IMR-90 (cell line): ENCODE data around the gene NEMF. TPM values are rescaled to one million over a fixed set of nuclear protein-coding genes. Genes with fewer than 3 reads are reported as not detected.
A peak's percentile ranks its signal among the peaks of the same experiment; 100 is the strongest.

Experiments used
- ATAC-seq: fragments of 200-7000 bp; cut with Tn5 transposase; 2 replicates; pipeline ENCODE4 v1.9.1; 2020; ENCODE audit warnings: low read depth, mild to moderate bottlenecking, moderate library complexity
- BruUV-seq: library from RNA; stranded (reverse); fragments of 400-500 nt; replicated peaks from 2 replicates; lab custom pipeline; 2021; lab: Mats Ljungman, UMichigan
- CTCF ChIA-PET: fragments of 300-600 bp; formaldehyde crosslinking; extraction: SDS; loops from one replicate; lab custom pipeline; 2021; ENCODE audit warnings: antibody characterized with exemption; lab: Yijun Ruan, JAX
- POLR2A ChIA-PET: fragments of 300-600 bp; sonication (Branson Sonifier 250); formaldehyde crosslinking; loops from one replicate; lab custom pipeline; 2022; ENCODE audit warnings: antibody characterized with exemption; ENCODE audit not compliant: unreplicated experiment; lab: Charles Lee
- DNase-seq: peaks from one replicate; pipeline ENCODE4 v3.0.0; 2013
- H2AFZ ChIP-seq: replicated peaks from 2 replicates; pipeline ENCODE3; 2013; ENCODE audit warnings: low read length, mild to moderate bottlenecking; ENCODE audit not compliant: poor library complexity
- H2AK5ac ChIP-seq: 2 replicates; pipeline ENCODE4 v1.6.1; 2013; ENCODE audit warnings: low read depth, low read length, inconsistent platforms
- H2AK9ac ChIP-seq: replicated peaks from 2 replicates; pipeline ENCODE3; 2013; ENCODE audit warnings: mild to moderate bottlenecking, low read depth, low read length, moderate library complexity; ENCODE audit not compliant: poor library complexity
- H2BK120ac ChIP-seq: 2 replicates; pipeline ENCODE4 v1.6.1; 2013; ENCODE audit warnings: low read depth, low read length, inconsistent platforms
- H2BK15ac ChIP-seq: 3 replicates; pipeline ENCODE4 v1.6.1; 2013; ENCODE audit warnings: low read depth, low read length, inconsistent platforms
- H2BK20ac ChIP-seq: 2 replicates; pipeline ENCODE4 v1.6.1; 2013; ENCODE audit warnings: low read depth, mild to moderate bottlenecking, inconsistent platforms, low read length, moderate library complexity
- H2BK5ac ChIP-seq: 2 replicates; pipeline ENCODE4 v1.6.1; 2013; ENCODE audit warnings: mild to moderate bottlenecking, low read depth, low read length, inconsistent platforms; ENCODE audit not compliant: poor library complexity, severe bottlenecking
- H3K14ac ChIP-seq: replicated peaks from 2 replicates; pipeline ENCODE4 v1.6.1; 2013; ENCODE audit warnings: low read depth, low read length, inconsistent platforms
- H3K18ac ChIP-seq: 2 replicates; pipeline ENCODE4 v1.6.1; 2013; ENCODE audit warnings: low read depth, low read length, control low read depth
- H3K23ac ChIP-seq: 2 replicates; pipeline ENCODE4 v1.6.1; 2013; ENCODE audit warnings: low read depth, low read length, inconsistent platforms
- H3K27ac ChIP-seq: 2 replicates; pipeline ENCODE4 v1.5.1; 2013; ENCODE audit warnings: mild to moderate bottlenecking, control low read depth, low read length; ENCODE audit not compliant: insufficient read depth
- H3K27me3 ChIP-seq: 2 replicates; pipeline ENCODE4 v1.6.1; 2013; ENCODE audit warnings: low read length; ENCODE audit not compliant: control insufficient read depth, insufficient read depth
- H3K36me3 ChIP-seq: 2 replicates; pipeline ENCODE4 v1.6.1; 2013; ENCODE audit warnings: low read length, mixed read lengths; ENCODE audit not compliant: control insufficient read depth, insufficient read depth
- H3K4ac ChIP-seq: 2 replicates; pipeline ENCODE4 v1.6.1; 2013; ENCODE audit warnings: low read depth, low read length, inconsistent platforms
- H3K4me1 ChIP-seq: 2 replicates; pipeline ENCODE4 v1.6.1; 2013; ENCODE audit warnings: low read length, mixed read lengths; ENCODE audit not compliant: control insufficient read depth, insufficient read depth
- H3K4me2 ChIP-seq: 2 replicates; pipeline ENCODE4 v1.6.1; 2013; ENCODE audit warnings: low read depth, mild to moderate bottlenecking, control low read depth, low read length, moderate library complexity
- H3K4me3 ChIP-seq: 2 replicates; pipeline ENCODE4 v1.5.1; 2013; ENCODE audit warnings: low read depth, mild to moderate bottlenecking, control low read depth, low read length, moderate library complexity; ENCODE audit not compliant: insufficient read depth
- H3K56ac ChIP-seq: 2 replicates; pipeline ENCODE4 v1.6.1; 2013; ENCODE audit warnings: low read length, inconsistent platforms; ENCODE audit not compliant: insufficient read depth; ENCODE audit errors: extremely low read depth
- H3K79me1 ChIP-seq, 2 experiments: 2 replicates each; pipeline ENCODE4 v1.6.1; 2013; ENCODE audit warnings: low read length in 2 of 2, inconsistent platforms in 1 of 2, low read depth in 1 of 2
- H3K9ac ChIP-seq: 2 replicates; pipeline ENCODE4 v1.6.1; 2013; ENCODE audit warnings: low read depth, low read length, control low read depth
- H3K9me1 ChIP-seq: 2 replicates; pipeline ENCODE4 v1.6.1; 2013; ENCODE audit warnings: low read length, inconsistent platforms; ENCODE audit not compliant: insufficient read depth
- H3K9me3 ChIP-seq: 2 replicates; pipeline ENCODE4 v1.6.1; 2013; ENCODE audit warnings: low read length; ENCODE audit not compliant: control insufficient read depth, insufficient read depth
- H4K20me1 ChIP-seq: 2 replicates; pipeline ENCODE4 v1.6.1; 2013; ENCODE audit warnings: low read length, inconsistent platforms; ENCODE audit not compliant: insufficient read depth
- H4K5ac ChIP-seq: 2 replicates; pipeline ENCODE4 v1.6.1; 2013; ENCODE audit warnings: mild to moderate bottlenecking, low read depth, low read length, control low read depth
- H4K8ac ChIP-seq, 2 experiments: 2 replicates each; pipeline ENCODE4 v1.6.1; 2013; ENCODE audit warnings: low read depth in 2 of 2, low read length in 2 of 2, control low read depth in 1 of 2, inconsistent platforms in 1 of 2
- H4K91ac ChIP-seq: 2 replicates; pipeline ENCODE4 v1.6.1; 2013; ENCODE audit warnings: low read depth, low read length, inconsistent platforms; ENCODE audit not compliant: insufficient read depth
- CHD1 ChIP-seq: IDR thresholded peaks from 2 replicates; pipeline ENCODE4 v1.6.1; 2012; ENCODE audit warnings: low read depth, low read length, improper control_type of control experiment
- MAZ ChIP-seq: IDR thresholded peaks from 2 replicates; pipeline ENCODE4 v1.6.1; 2012; ENCODE audit warnings: low read depth, mild to moderate bottlenecking, low read length, improper control_type of control experiment, moderate library complexity, borderline replicate concordance
- RAD21 ChIP-seq: IDR thresholded peaks from 2 replicates; pipeline ENCODE4 v1.6.1; 2012; ENCODE audit warnings: low read length, improper control_type of control experiment
- SMC3 ChIP-seq: fragments of 150-350 bp; IDR thresholded peaks from 2 replicates; pipeline ENCODE4 v1.6.1; 2016; ENCODE audit warnings: low read depth, mild to moderate bottlenecking, antibody characterized with exemption, low read length, moderate library complexity
- WGBS, 2 experiments: methylation state at CpG; one replicate each; pipeline versions ENCODE4 v1.1.5 to v1.1.7; 2013; ENCODE audit warnings: missing lambda C conversion rate in 2 of 2; ENCODE audit not compliant: insufficient read length in 1 of 2; ENCODE audit errors: extremely low coverage in 2 of 2; 5-methylcytosine and 5-hydroxymethylcytosine counted together
- dilution Hi-C: fragments of 300-500 bp; cut with HindIII; formaldehyde crosslinking; loops from one replicate; pipeline ENCODE4 v1.14.3; 2018; ENCODE audit warnings: low sequenced_read_pairs; ENCODE audit not compliant: unreplicated experiment
- in situ Hi-C: fragments of 300-500 bp; cut with MboI; formaldehyde crosslinking; loops from 3 replicates; pipeline ENCODE4 v1.14.3; 2019; ENCODE audit warnings: low sequenced_read_pairs, inconsistent platforms, mixed read lengths
- intact Hi-C: fragments of 100-400 bp; cut with micrococcal nuclease; formaldehyde crosslinking; loops from 2 replicates; pipeline ENCODE4 v1.10.0; 2022
- polyA plus RNA-seq, 3 experiments: library from polyadenylated mRNA; depleted of rRNA; stranded (reverse); fragments of >200 nt; gene quantifications; 2 replicates each; pipeline ENCODE4 v1.2.3, GENCODE V29; 2012; ENCODE audit warnings: low replicate concordance in 1 of 3
- total RNA-seq: library from RNA; depleted of rRNA; stranded (reverse); fragments of >200 nt; gene quantifications from 2 replicates; pipeline ENCODE4 v1.2.3, GENCODE V29; 2012
- TF ChIP-seq, protein P1 (sequence below): conservative IDR thresholded peaks from 2 replicates; pipeline ENCODE4 v1.5.1; 2012; ENCODE audit warnings: mild to moderate bottlenecking, low read depth, low read length, improper control_type of control experiment

The NEMF gene
- total and polyA plus RNA-seq, 2 of the 4 experiments (the other 2 are of a cell fraction) = 19.5 to 30.5 TPM

DNA sequence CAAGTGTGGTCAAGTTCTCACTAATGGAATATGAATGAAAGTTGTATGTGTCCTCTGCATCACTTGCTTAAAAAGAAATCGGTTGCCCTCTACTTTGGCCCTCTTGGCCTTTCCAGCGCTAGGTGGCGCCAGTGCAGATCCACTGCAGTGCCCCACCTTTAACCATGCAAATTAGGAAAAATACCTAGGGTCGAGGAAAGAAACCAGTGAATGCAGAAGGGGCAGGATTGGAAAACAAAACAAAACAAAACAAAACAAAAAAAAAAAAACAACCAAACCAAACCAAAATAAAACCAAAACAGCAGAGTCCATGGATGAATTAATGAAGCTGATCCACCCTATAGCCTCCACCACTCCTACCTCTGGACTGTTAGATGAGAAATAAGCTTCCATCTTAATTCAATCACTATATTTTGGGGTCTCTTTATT is 12.9 kb upstream of the NEMF start:
- Histone ChIP-seq H2AK5ac (peak overlapping the region; percentile 96; the same call in 1 of the 2 replicates), H2AK9ac (peak overlapping the region; percentile 39), H3K9ac (no peak overlapping the region), H3K27ac (no peak overlapping the region), H4K5ac (no peak overlapping the region), H3K4me2 (no peak overlapping the region), H3K23ac (peak overlapping the region; percentile 78; the same call in 1 of the 2 replicates), H3K79me1 (peaks cover 9 to 32% of the 10 kb centered on the region in 2 experiments; a peak in 3 of 4 replicates), H2BK20ac (peak overlapping the region; percentile 74; the same call in 1 of the 2 replicates), H3K4me1 (peaks cover 8% of the 10 kb centered on the region), H2BK15ac (0 out of 3 replicates have a peak overlapping the region, but pooled peaks have one; percentile 18), H3K36me3 (no peaks in the 10 kb centered on the region), H4K8ac (peak overlapping the region in 1 of 2 experiments; percentile 49; a peak in 1 of 4 replicates), H3K56ac (no peak overlapping the region), H4K20me1 (no peaks in the 10 kb centered on the region), H2AFZ (peak overlapping the region; percentile 69), H3K9me3 (no peaks in the 10 kb centered on the region), H3K27me3 (no peaks in the 10 kb centered on the region), H3K18ac (no peak overlapping the region), H2BK120ac (no peak overlapping the region; the same call in 1 of the 2 replicates), H3K4ac (peak overlapping the region; percentile 29; the same call in 1 of the 2 replicates), H2BK5ac (no peak overlapping the region), H3K14ac (no peak overlapping the region), H4K91ac (0 out of 2 replicates have a peak overlapping the region, but pooled peaks have one; percentile 25), H3K4me3 (no peak overlapping the region), H3K9me1 (peaks cover 2% of the 10 kb centered on the region)
- TF ChIP-seq CHD1 (no peak), RAD21 (peak; percentile 88), MAZ (0 out of 2 replicates have a peak, but pooled peaks have one; percentile 17), SMC3 (peak; percentile 92)
- TF ChIP-seq, protein P1, sequence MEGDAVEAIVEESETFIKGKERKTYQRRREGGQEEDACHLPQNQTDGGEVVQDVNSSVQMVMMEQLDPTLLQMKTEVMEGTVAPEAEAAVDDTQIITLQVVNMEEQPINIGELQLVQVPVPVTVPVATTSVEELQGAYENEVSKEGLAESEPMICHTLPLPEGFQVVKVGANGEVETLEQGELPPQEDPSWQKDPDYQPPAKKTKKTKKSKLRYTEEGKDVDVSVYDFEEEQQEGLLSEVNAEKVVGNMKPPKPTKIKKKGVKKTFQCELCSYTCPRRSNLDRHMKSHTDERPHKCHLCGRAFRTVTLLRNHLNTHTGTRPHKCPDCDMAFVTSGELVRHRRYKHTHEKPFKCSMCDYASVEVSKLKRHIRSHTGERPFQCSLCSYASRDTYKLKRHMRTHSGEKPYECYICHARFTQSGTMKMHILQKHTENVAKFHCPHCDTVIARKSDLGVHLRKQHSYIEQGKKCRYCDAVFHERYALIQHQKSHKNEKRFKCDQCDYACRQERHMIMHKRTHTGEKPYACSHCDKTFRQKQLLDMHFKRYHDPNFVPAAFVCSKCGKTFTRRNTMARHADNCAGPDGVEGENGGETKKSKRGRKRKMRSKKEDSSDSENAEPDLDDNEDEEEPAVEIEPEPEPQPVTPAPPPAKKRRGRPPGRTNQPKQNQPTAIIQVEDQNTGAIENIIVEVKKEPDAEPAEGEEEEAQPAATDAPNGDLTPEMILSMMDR = peak; percentile 91
- ChIA-PET POLR2A (interaction anchor here (1.0 kb wide), 1 partner anchor 42 kb away, joined by 3 read pairs; no protein-coding TSS in a partner anchor), CTCF (interaction anchor here (0.7 to 1.7 kb wide), 12 partner anchors 9 to 240 kb away, joined by 3 to 7 read pairs (median 4); no protein-coding TSS in a partner anchor)
- intact Hi-C loops (loop anchor here (1.0 to 5.0 kb wide), 3 partner anchors 107 to 240 kb away; no protein-coding TSS in a partner anchor), in situ Hi-C loops (loop anchor here (5.0 to 10.0 kb wide), 2 partner anchors 227 to 659 kb away; no protein-coding TSS in a partner anchor), dilution Hi-C loops (loop anchor here (25.0 kb wide), 1 partner anchor 122 kb away; no protein-coding TSS in a partner anchor)
- DNase-seq = peak; percentile 63
- no TSS peak for BruUV-seq
- no peak for ATAC-seq
- WGBS, 2 experiments = no CpG with 5 or more reads among the region's 4 CpGs
